HG02973 (cell line): Measurements from ENCODE around the gene C1QTNF9.
"Not testable (repeated sequence)": the region's sequence is repeated elsewhere in the genome, so short reads cannot be mapped to it uniquely, and the experiment has no call there.

Source experiments
- ATAC-seq: cut with Tn5 transposase; IDR thresholded peaks from one replicate; pipeline ENCODE4 v1.9.1; 2021; ENCODE audit warnings: moderate library complexity; ENCODE audit not compliant: unreplicated experiment

Gene C1QTNF9

GRCh38 chr13:24319641-24320040 lies 10.3 kb downstream of the C1QTNF9 start:
- ATAC-seq, result not testable (repeated sequence)

GRCh38 chr13:24321416-24321815 lies 12.0 kb downstream of the C1QTNF9 start:
- not testable (repeated sequence) for ATAC-seq

GRCh38 chr13:24322470-24322869 lies 13.1 kb downstream of the C1QTNF9 start:
- not testable (repeated sequence) for ATAC-seq

GRCh38 chr13:24323036-24323738 lies 13.8 kb downstream of the C1QTNF9 start:
- no peak for ATAC-seq

- no peak for ATAC-seq
Measured at GRCh38 chr13:24323739-24324075, 14.3 kb downstream of the C1QTNF9 start.

- not testable (repeated sequence) for ATAC-seq
Measured at GRCh38 chr13:24327598-24327997, 18.2 kb downstream of the C1QTNF9 start.

GRCh38 chr13:24328145-24328544 lies 18.8 kb downstream of the C1QTNF9 start:
- ATAC-seq, result no peak

- ATAC-seq, result no peak
Measured at GRCh38 chr13:24338721-24339120, 29.3 kb downstream of the C1QTNF9 start.

GRCh38 chr13:24339937-24340607 lies 30.7 kb downstream of the C1QTNF9 start:
- no peak for ATAC-seq

- no peak for ATAC-seq
Measured at GRCh38 chr13:24340608-24340955, 31.2 kb downstream of the C1QTNF9 start.

GRCh38 chr13:24341439-24341838 lies 32.1 kb downstream of the C1QTNF9 start:
- ATAC-seq, result no peak

- ATAC-seq, result no peak
Measured at GRCh38 chr13:24348385-24348784, 39.0 kb downstream of the C1QTNF9 start.

GRCh38 chr13:24348797-24349515 lies 39.6 kb downstream of the C1QTNF9 start:
- ATAC-seq, result no peak

- not testable (repeated sequence) for ATAC-seq
Measured at GRCh38 chr13:24349778-24350664, 40.6 kb downstream of the C1QTNF9 start.

- ATAC-seq, result no peak
Measured at GRCh38 chr13:24351423-24351822, 42.0 kb downstream of the C1QTNF9 start.

- ATAC-seq, result no peak
Measured at GRCh38 chr13:24353736-24354135, 44.4 kb downstream of the C1QTNF9 start.

GRCh38 chr13:24355103-24355502 lies 45.7 kb downstream of the C1QTNF9 start:
- no peak for ATAC-seq

- no peak for ATAC-seq
Measured at GRCh38 chr13:24356270-24356669, 46.9 kb downstream of the C1QTNF9 start.

- ATAC-seq, result no peak
Measured at GRCh38 chr13:24356837-24357236, 47.5 kb downstream of the C1QTNF9 start.

GRCh38 chr13:24357756-24358155 lies 48.4 kb downstream of the C1QTNF9 start:
- no peak for ATAC-seq

- ATAC-seq, result not testable (repeated sequence)
Measured at GRCh38 chr13:24358836-24359235, 49.5 kb downstream of the C1QTNF9 start.
